A549 (cell line): ENCODE measurements around the gene GALR3. TPM values are rescaled to one million over a fixed set of nuclear protein-coding genes. Genes with fewer than 3 reads are reported as not detected.
A peak's percentile ranks its signal among the peaks of the same experiment; 100 is the strongest.

Source experiments
- ATAC-seq, 2 experiments: fragments of 200-7000 bp in 1 of 2; fragments of >200 bp in 1 of 2; cut with Nextera tagmentation in 1 of 2; cut with Tn5 transposase in 1 of 2; 3 replicates each; pipeline versions ENCODE4 v1.8.0 to v1.9.1; 2018 to 2020; ENCODE audit warnings: mild to moderate bottlenecking in 1 of 2, moderate library complexity in 1 of 2
- CTCF ChIA-PET: fragments of 300-600 bp; sonication (Branson Sonifier 250); formaldehyde crosslinking; extraction: SDS; loops from one replicate; lab custom pipeline; 2021; ENCODE audit warnings: antibody characterized with exemption, inconsistent platforms; lab: Yijun Ruan, JAX
- POLR2A ChIA-PET: fragments of 350-600 bp; formaldehyde crosslinking; extraction: SDS; loops from one replicate; lab custom pipeline; 2021; ENCODE audit warnings: antibody characterized with exemption, inconsistent platforms; lab: Yijun Ruan, JAX
- DNase-seq, 2 experiments: peaks; one replicate each; pipeline versions ENCODE4 v3.0.0 to v3.0.0-alpha.2; 2011 to 2016; ENCODE audit warnings: low read depth in 1 of 2, low spot score in 1 of 2
- FAIRE-seq: peaks from 2 replicates; lab custom pipeline; 2011; peaks lifted over from hg19 to GRCh38; lab: Jason Lieb, UNC
- H3K27ac ChIP-seq, 2 experiments: fragments of >200 bp; sonication (Bioruptor Twin); formaldehyde crosslinking; 3 replicates each; pipeline ENCODE4 v1.5.1; 2016 to 2017
- H3K4me1 ChIP-seq: fragments of >200 bp; sonication (Bioruptor Twin); formaldehyde crosslinking; 3 replicates; pipeline ENCODE4 v1.6.1; 2016
- H3K4me2 ChIP-seq: fragments of >200 bp; sonication (Bioruptor Twin); formaldehyde crosslinking; 3 replicates; pipeline ENCODE4 v1.6.1; 2016
- H3K4me3 ChIP-seq: fragments of >200 bp; sonication (Bioruptor Twin); formaldehyde crosslinking; 3 replicates; pipeline ENCODE4 v1.5.1; 2016
- H3K9me3 ChIP-seq: fragments of >200 bp; sonication (Bioruptor Twin); formaldehyde crosslinking; 3 replicates; pipeline ENCODE4 v1.6.1; 2016
- CEBPB ChIP-seq, 2 experiments: fragments of >200 bp in 1 of 2; sonication (Bioruptor Twin) in 1 of 2; formaldehyde crosslinking in 1 of 2; IDR thresholded peaks; 2 replicates each; pipeline ENCODE4 v1.6.1; 2012 to 2016
- CHD2 ChIP-seq: fragments of 150-350 bp; IDR thresholded peaks from 2 replicates; pipeline ENCODE4 v1.6.1; 2014; ENCODE audit warnings: low read length; ENCODE audit not compliant: partially characterized antibody
- CHD4 ChIP-seq: fragments of 200-600 bp; sonication (generic); IDR thresholded peaks from 2 replicates; pipeline ENCODE4 v1.6.1; 2016; ENCODE audit warnings: antibody characterized with exemption, mild to moderate bottlenecking, borderline replicate concordance
- CTCF ChIP-seq: fragments of >200 bp; sonication (Bioruptor Twin); formaldehyde crosslinking; IDR thresholded peaks from 3 replicates; pipeline ENCODE4 v1.5.1; 2016
- EHMT2 ChIP-seq: fragments of 200-600 bp; sonication (generic); IDR thresholded peaks from 2 replicates; pipeline ENCODE4 v1.6.1; 2016; ENCODE audit warnings: antibody characterized with exemption, low read depth, mild to moderate bottlenecking, moderate library complexity
- FOSL2 ChIP-seq, 2 experiments: fragments of 450-650 bp in 1 of 2; fragments of >200 bp in 1 of 2; sonication (Bioruptor Twin) in 1 of 2; formaldehyde crosslinking; IDR thresholded peaks; 2 replicates each; pipeline versions ENCODE4 v1.5.0 to v1.6.1; 2016 to 2020; ENCODE audit warnings: mild to moderate bottlenecking in 1 of 2, moderate library complexity in 1 of 2
- FOXS1 ChIP-seq: fragments of 250-450 bp; sonication (Bioruptor Pico); IDR thresholded peaks from 2 replicates; pipeline ENCODE4 v1.5.0; 2020; ENCODE audit warnings: mild to moderate bottlenecking, moderate library complexity
- HMGXB4 ChIP-seq: fragments of 250-450 bp; sonication (Bioruptor Pico); IDR thresholded peaks from 2 replicates; pipeline ENCODE4 v1.5.0; 2021; ENCODE audit warnings: mild to moderate bottlenecking, moderate library complexity, borderline replicate concordance
- HOXB5 ChIP-seq: fragments of 250-450 bp; sonication (Bioruptor Pico); IDR thresholded peaks from 2 replicates; pipeline ENCODE4 v1.5.0; 2020; ENCODE audit warnings: mild to moderate bottlenecking, moderate library complexity
- MAX ChIP-seq: IDR thresholded peaks from 2 replicates; pipeline ENCODE4 v1.6.1; 2012
- POLR2A ChIP-seq: IDR thresholded peaks from 2 replicates; pipeline ENCODE4 v1.6.1; 2012; ENCODE audit warnings: mild to moderate bottlenecking, low read length
- RAD21 ChIP-seq, 2 experiments: fragments of >200 bp in 1 of 2; sonication (Bioruptor Twin) in 1 of 2; formaldehyde crosslinking in 1 of 2; IDR thresholded peaks in 1 of 2; conservative IDR thresholded peaks in 1 of 2; 2 replicates in 1 of 2; 3 replicates in 1 of 2; pipeline ENCODE4 v1.6.1; 2012 to 2018; ENCODE audit warnings: inconsistent platforms in 1 of 2
- SMC3 ChIP-seq: fragments of >200 bp; sonication (Bioruptor Twin); formaldehyde crosslinking; IDR thresholded peaks from 3 replicates; pipeline ENCODE4 v1.6.1; 2018; ENCODE audit warnings: inconsistent platforms
- USF2 ChIP-seq: fragments of 450-650 bp; IDR thresholded peaks from 2 replicates; pipeline ENCODE4 v1.6.1; 2014; ENCODE audit warnings: antibody characterized with exemption
- WGBS: methylation state at CpG from one replicate; pipeline ENCODE4 v1.1.6; 2017; ENCODE audit errors: missing lambda C conversion rate; 5-methylcytosine and 5-hydroxymethylcytosine counted together
- polyA plus RNA-seq, 4 experiments: library from polyadenylated mRNA; depleted of rRNA in 3 of 4; stranded (reverse); fragments of >200 nt; fragmentation: RNase III in 1 of 4; extraction: RNeasy Plus Mini Kit Qiagen cat#74134 plus additional on column Dnase treatment in 1 of 4; gene quantifications; 2 replicates in 3 of 4; 3 replicates in 1 of 4; pipeline ENCODE4 v1.2.3, GENCODE V29; 2011 to 2017

GALR3 gene
- polyA plus RNA-seq, 2 of the 4 experiments (the other 2 are of a cell fraction): not detected

- Histone ChIP-seq H3K27ac (no peak overlapping the region), H3K4me1 (peaks cover 4% of the 10 kb centered on the region; the same call in 1 of the 3 replicates), H3K9me3 (no peaks in the 10 kb centered on the region), H3K4me3 (no peak overlapping the region), H3K4me2 (no peak overlapping the region)
- TF ChIP-seq CHD4 (no peak), CHD2 (no peak), FOXS1 (no peak), HOXB5 (CRISPR knock-in tag) (no peak)
- ATAC-seq (no peak), FAIRE-seq (no peak), DNase-seq (no peak)
- 86% methylated on average over 14 of the region's 23 CpGs for WGBS
- POLR2A ChIA-PET: no interaction called here
- CTCF ChIA-PET: interaction anchor here (0.6 to 6.0 kb wide), 33 partner anchors 9 to 608 kb away, joined by 3 to 112 read pairs (median 4); partner anchors contain the start of genes ANKRD54 and GCAT
Measured at GRCh38 chr22:37816543-37817180, 6.5 kb upstream of the GALR3 start.

- TF ChIP-seq CTCF: peak; percentile 85
- TF ChIP-seq MAX: 0 out of 2 replicates have a peak, but pooled peaks have one; percentile 32
- no peak for TF ChIP-seq FOSL2 (IDR thresholded peaks at IDR 0.05)
- TF ChIP-seq FOSL2 (CRISPR knock-in tag; IDR thresholded peaks at IDR 0.05): no peak
- peak; percentile 61 for TF ChIP-seq SMC3
- no peak for TF ChIP-seq EHMT2
- peak; percentile 76 to 85 for TF ChIP-seq RAD21 (conservative IDR thresholded peaks at IDR 0.05 in 1 of 2, IDR thresholded peaks at IDR 0.05 in 1 of 2)
- no peak for TF ChIP-seq HOXB5 (CRISPR knock-in tag)
- TF ChIP-seq CEBPB (IDR thresholded peaks at IDR 0.05): no peak
- TF ChIP-seq HMGXB4 (CRISPR knock-in tag): no peak
- TF ChIP-seq USF2: no peak
- TF ChIP-seq POLR2A: no peak
- no peak for FAIRE-seq
- ChIA-PET POLR2A (interaction anchor here (1.0 kb wide), 1 partner anchor 13 kb away, joined by 3 read pairs; a partner anchor contains a TSS), CTCF (interaction anchor here (0.7 to 6.0 kb wide), 45 partner anchors 10 to 235 kb away, joined by 3 to 112 read pairs (median 4); partner anchors contain the start of genes ANKRD54, GCAT and MICALL1)
- peak; percentile 68 to 69 for DNase-seq
- peaks cover 4% of the 10 kb centered on the region; the same call in 1 of the 3 replicates for H3K4me1 ChIP-seq
- WGBS: 37% methylated on average over 14 of the region's 29 CpGs
- ATAC-seq: peak; percentile 77 to 94
- no peaks in the 10 kb centered on the region for H3K9me3 ChIP-seq
- H3K4me3 ChIP-seq: 0 out of 3 replicates have a peak overlapping the region, but pooled peaks have one; percentile 29
- H3K4me2 ChIP-seq: peak overlapping the region; percentile 87
- H3K27ac ChIP-seq: peak overlapping the region; percentile 71 to 88
Measured at GRCh38 chr22:37817705-37818408, 5.3 kb upstream of the GALR3 start.
